Forelimb muscle (tissue), 1 donor: ENCODE results near the gene CCDC85C. TPM values are rescaled to one million over a fixed set of nuclear protein-coding genes. Genes with fewer than 3 reads are reported as not detected.
"Not testable (repeated sequence)": the region's sequence is repeated elsewhere in the genome, so short reads cannot be mapped to it uniquely, and the experiment has no call there.

Experiments used
- DNase-seq: peaks from one replicate; pipeline ENCODE4 v3.0.0-alpha.2; 2013; ENCODE audit warnings: low read depth
- polyA plus RNA-seq: library from polyadenylated mRNA; unstranded; fragments of 120-200 nt; gene quantifications from one replicate; pipeline ENCODE4 v1.2.1, GENCODE V29; 2013; ENCODE audit not compliant: insufficient read length

The CCDC85C gene
- 3.9 TPM for polyA plus RNA-seq

DNA sequence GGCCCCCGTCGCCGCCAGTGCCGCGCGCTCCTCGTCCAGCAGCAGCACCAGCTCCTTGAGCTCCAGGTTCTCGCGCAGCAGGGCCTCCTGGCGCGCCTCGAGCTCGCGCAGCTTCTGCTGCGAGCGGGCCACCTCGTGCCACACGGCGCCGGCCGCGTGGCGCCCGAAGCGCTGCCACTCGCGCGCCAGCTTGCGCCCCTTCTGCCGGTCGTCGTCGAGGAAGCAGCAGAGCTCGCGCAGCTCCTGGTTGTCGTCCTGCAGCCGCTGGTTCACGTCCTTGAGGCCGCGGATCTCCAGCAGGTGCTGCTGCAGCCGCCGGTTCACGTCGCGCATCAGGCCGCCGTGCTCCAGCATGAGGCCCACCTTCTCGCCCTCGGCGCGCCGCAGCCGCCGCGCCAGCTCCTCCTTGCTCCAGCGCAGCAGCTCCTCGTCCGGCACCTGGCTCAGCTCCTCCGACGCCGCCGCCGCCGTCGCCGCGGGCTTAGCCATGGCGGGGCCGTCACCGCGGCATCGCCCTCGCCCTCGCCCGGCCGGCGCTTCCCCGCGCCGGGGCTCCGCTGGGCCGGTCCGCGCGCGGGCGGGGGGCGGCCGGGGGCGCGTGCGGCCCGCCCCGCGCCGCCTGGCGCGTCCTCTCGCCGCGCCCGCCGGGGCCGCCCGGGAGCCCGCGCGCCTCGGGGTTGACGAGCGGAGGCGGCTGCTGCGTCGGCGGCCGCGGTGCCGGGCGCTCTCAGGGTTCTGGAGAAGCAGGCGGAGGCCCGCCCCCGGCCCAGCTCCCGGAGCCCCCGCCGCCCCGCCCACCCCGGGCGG, at the start of gene CCDC85C:
Gene CCDC85C (minus strand): TSS at position 737 of the 807 bp plus-strand sequence. CDS start 248 bp downstream, at position 489.
- no peak for DNase-seq

- no peak for DNase-seq
Measured at GRCh38 chr14:99651953-99652746, 48.1 kb upstream of the CCDC85C start.

GRCh38 chr14:99650189-99650588, 46.2 kb upstream of the CCDC85C start:
- no peak for DNase-seq

DNA sequence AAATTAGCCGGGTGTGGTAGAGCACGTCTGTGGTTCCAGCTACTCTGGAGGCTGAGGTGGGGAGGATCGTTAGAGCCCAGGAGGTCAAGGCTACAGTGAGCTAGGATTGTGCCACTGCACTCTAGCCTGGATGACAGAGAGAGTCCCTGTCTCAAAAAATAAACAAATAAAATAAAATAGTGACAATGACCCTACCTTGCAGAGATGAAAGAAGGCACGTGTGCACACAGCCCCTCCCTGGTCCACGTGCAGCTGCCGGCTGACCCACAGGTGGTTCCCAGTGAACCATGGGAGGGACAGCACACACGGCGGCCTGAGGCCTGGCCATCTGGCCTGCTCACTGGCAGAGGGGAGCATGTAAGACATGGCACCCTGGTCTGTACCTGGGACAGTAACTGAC, 45.6 kb upstream of the CCDC85C start:
- no peak for DNase-seq

GRCh38 chr14:99649219-99649618, 45.2 kb upstream of the CCDC85C start:
- DNase-seq, result no peak

- DNase-seq, result no peak
Measured at GRCh38 chr14:99648027-99648784, 44.2 kb upstream of the CCDC85C start.

- DNase-seq, result no peak
Measured at GRCh38 chr14:99647411-99647810, 43.4 kb upstream of the CCDC85C start.

DNA sequence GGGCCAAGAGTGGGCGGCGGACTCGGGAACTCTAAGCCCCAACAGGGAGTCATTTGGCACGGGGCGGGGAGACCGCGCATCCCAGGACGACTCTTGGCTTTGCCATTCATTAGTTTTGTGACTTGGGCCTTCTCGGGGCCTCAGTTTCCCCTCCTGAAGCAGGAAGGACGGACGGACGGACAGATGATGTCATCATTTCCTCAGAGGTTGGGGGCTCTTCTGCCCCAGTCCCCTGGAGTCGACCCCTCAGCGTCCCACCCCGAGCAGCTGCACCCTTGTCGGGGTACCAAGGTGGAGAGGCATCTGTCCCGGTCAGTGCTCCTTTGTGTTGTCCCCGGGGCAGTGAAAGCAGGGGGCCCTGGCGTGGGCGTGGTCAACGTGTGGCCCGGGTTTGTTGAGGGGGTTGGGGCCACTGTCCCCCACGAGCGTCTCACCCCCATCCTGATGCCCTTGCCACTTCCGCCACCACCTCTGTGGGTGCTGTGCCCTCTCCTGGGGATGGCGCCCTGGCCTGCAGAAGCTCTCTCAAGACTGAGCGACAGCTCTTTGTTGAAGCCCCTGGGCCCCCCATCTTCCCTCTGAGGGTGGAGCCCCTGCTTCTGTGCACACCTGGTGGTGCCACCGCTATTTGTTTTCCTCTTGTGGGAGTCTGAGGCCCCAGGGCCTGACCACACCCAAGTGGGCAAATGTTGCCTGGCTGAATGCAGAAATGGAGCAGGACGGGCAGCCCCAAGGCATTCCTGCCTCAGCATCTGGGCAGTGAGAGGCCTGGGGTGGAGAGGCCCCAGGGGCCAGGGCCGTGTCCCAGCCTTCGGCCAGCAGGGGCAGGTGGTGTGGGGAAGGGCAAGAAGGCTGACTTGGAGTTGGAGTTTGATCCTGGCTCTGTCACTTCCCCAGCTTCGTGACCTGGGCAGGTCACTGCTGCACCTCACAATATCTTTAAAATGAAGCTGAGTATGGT, 41.8 kb upstream of the CCDC85C start:
- DNase-seq, result no peak

- DNase-seq, result peak; percentile 8
Measured at GRCh38 chr14:99644723-99645544, 40.9 kb upstream of the CCDC85C start, which contains the start of gene HHIPL1. TSS of gene HHIPL1 (plus strand) at chr14:99645129. CDS start at chr14:99645208, 79 bp downstream.

- no peak for DNase-seq
Measured at GRCh38 chr14:99644035-99644587, 40.1 kb upstream of the CCDC85C start.

GRCh38 chr14:99643343-99643742, 39.3 kb upstream of the CCDC85C start:
- no peak for DNase-seq

DNA sequence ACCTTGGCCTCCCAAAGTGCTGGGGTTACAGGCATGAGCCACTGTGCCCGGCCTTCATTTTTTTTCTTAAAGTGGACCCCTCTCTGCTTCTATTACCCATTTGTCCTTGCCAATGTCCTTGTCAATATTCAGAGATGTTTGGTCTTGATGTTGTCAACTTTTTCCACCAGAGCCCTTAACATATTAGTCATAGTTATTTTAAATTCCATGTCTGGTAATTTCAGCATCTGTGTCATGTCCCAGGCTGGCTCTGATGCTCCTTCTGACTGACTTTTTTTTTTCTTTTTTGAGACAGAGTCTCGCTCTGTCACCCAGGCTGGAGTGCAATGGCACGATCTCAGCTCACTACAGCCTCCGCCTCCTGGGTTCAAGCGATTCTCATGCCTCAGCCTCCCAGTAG, 38.8 kb upstream of the CCDC85C start:
- not testable (repeated sequence) for DNase-seq

GRCh38 chr14:99637624-99638023, 33.6 kb upstream of the CCDC85C start:
- no peak for DNase-seq

- no peak for DNase-seq
Measured at GRCh38 chr14:99636487-99636886, 32.5 kb upstream of the CCDC85C start.

- DNase-seq, result no peak
Measured at GRCh38 chr14:99635116-99635515, 31.1 kb upstream of the CCDC85C start.

GRCh38 chr14:99634443-99634842, 30.4 kb upstream of the CCDC85C start:
- no peak for DNase-seq

DNA sequence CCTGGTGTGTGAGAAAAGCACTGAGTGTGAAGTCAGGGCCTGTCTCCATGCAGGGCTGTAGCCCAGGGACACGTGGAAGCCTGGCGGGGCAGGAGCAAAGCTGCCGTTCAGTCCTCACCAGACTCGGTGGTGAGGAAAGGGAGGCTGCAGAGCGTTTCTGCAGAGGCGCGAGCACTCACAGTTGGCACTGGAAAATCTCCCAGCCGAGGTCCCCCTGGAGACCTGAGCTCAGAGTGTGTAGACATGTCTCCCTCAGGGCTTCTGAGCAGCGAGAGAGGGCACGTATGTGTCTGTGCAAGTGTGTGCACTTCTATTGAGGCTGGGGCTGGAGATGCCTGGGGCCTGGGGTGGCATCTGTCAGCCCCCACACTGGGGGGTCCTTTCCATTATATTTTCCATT, 29.9 kb upstream of the CCDC85C start:
- no peak for DNase-seq

DNA sequence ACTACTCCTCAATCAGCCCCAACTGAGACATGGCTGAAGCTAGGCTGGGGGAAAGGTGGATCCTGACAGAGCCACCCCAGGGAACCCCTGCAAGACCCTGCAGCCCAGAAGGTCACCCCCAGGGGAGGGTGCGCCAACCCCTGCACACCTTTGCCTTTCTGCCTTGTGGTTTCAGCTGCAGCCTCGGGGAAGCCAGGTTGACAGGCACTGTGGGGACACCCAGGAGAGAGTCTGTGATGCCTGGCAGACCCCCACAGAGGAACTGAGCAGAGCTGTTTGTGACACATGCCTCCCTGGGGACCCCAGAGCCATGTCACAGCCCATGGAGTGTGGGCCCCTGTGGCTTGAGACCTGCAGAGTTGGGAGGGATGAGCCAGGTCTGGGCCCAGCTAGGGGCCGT, 29.1 kb upstream of the CCDC85C start:
- DNase-seq, result no peak

DNA sequence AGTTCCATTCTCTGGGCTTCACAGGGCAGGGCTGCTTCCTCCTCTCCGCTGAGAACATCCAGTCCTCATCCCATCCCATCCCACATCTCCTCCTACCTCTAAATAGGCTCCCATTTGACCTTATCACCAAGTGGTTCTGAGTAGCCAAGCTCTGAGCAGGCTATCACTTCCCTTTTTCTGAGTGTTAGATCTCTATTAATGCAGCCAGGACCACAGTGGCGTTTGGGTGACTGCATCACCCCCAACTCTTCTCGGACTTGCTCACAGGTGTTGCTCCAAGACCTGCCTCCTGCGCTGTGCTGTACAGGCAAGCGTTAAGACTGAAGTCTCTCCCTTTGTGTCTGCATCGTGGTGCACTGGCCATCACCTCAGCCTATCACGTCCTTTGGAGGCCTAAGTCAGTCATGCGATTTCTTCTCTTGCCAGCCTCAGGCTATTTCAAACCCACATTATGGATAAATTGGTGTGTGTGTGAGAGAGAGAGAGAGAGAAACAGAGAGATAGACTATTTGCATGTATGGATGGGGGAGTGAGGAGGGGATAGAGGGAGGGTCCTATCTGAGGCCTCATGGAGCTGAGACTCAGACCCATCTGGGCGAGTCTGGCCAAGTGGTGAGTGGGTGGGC, 28.5 kb upstream of the CCDC85C start:
- DNase-seq, result no peak
